HepG2 (cell line): Measurements from ENCODE around the gene IRF7. TPM values are rescaled to one million over a fixed set of nuclear protein-coding genes. Genes with fewer than 3 reads are reported as not detected.
"Not testable (repeated sequence)": the region's sequence is repeated elsewhere in the genome, so short reads cannot be mapped to it uniquely, and the experiment has no call there.

Experiments used
- EP300 ChIP-seq, 3 experiments: sonication (generic) in 1 of 3; formaldehyde crosslinking in 1 of 3; IDR thresholded peaks; 2 replicates each; pipeline versions ENCODE4 v1.5.1 to v1.6.1; 2011 to 2020; ENCODE audit warnings: low read depth in 2 of 3, low read length in 2 of 3, borderline replicate concordance in 1 of 3, improper control_type of control experiment in 1 of 3, mild to moderate bottlenecking in 1 of 3, missing genetic modification reagents in 1 of 3, moderate library complexity in 1 of 3
- KDM1A ChIP-seq: IDR thresholded peaks from 2 replicates; pipeline ENCODE4 v1.6.1; 2016; ENCODE audit warnings: missing compliant biosample characterization
- NR2F1 ChIP-seq, 2 experiments: fragments of 450-650 bp in 1 of 2; formaldehyde crosslinking in 1 of 2; IDR thresholded peaks; 2 replicates each; pipeline versions ENCODE4 v1.5.0 to v1.6.1; 2016 to 2020; ENCODE audit warnings: mild to moderate bottlenecking in 1 of 2, missing compliant biosample characterization in 1 of 2, missing genetic modification reagents in 1 of 2, moderate library complexity in 1 of 2
- RXRA ChIP-seq: sonication (generic); formaldehyde crosslinking; IDR thresholded peaks from 2 replicates; pipeline ENCODE4 v1.5.1; 2020; ENCODE audit warnings: missing genetic modification reagents
- RXRB ChIP-seq: IDR thresholded peaks from 2 replicates; pipeline ENCODE4 v1.6.1; 2016; ENCODE audit warnings: borderline replicate concordance, missing genetic modification reagents, missing compliant biosample characterization
- SOX5 ChIP-seq: IDR thresholded peaks from 2 replicates; pipeline ENCODE4 v1.6.1; 2016; ENCODE audit warnings: borderline replicate concordance
- SOX6 ChIP-seq, 2 experiments: fragments of 450-650 bp in 1 of 2; sonication (generic) in 1 of 2; formaldehyde crosslinking in 1 of 2; IDR thresholded peaks; 2 replicates each; pipeline versions ENCODE4 v1.4.0 to v1.6.1; 2017 to 2020; ENCODE audit warnings: antibody characterized with exemption in 1 of 2, mild to moderate bottlenecking in 1 of 2, missing genetic modification reagents in 1 of 2
- ZEB1 ChIP-seq: IDR thresholded peaks from 2 replicates; pipeline ENCODE4 v1.6.1; 2012; ENCODE audit warnings: mild to moderate bottlenecking, low read depth, inconsistent platforms; ENCODE audit not compliant: insufficient replicate concordance
- ZNF263 ChIP-seq: sonication (generic); formaldehyde crosslinking; IDR thresholded peaks from 2 replicates; pipeline ENCODE4 v1.4.0; 2020; ENCODE audit warnings: missing genetic modification reagents
- ZNF264 ChIP-seq: sonication (generic); formaldehyde crosslinking; IDR thresholded peaks from 2 replicates; pipeline ENCODE4 v1.4.0; 2020; ENCODE audit warnings: missing genetic modification reagents
- ZNF460 ChIP-seq: sonication (generic); formaldehyde crosslinking; IDR thresholded peaks from 2 replicates; pipeline ENCODE4 v1.5.1; 2020; ENCODE audit warnings: missing genetic modification reagents, mild to moderate bottlenecking, borderline replicate concordance
- polyA plus RNA-seq, 8 experiments: library from polyadenylated mRNA; depleted of rRNA in 3 of 8; stranded (reverse) in 7 of 8; unstranded in 1 of 8; fragments of >200 nt; fragmentation: Illumina TruSeq in 4 of 8; extraction: Trizol in 4 of 8; gene quantifications; 2 replicates each; pipeline versions ENCODE4 v1.2.1 to v1.2.3, GENCODE V29; 2011 to 2016; ENCODE audit warnings: low read depth in 4 of 8, missing spikeins in 1 of 8, mixed read lengths in 1 of 8; ENCODE audit not compliant: insufficient read depth in 1 of 8
- total RNA-seq, 5 experiments: library from RNA; depleted of rRNA; stranded (reverse); fragments of >200 nt; fragmentation: Illumina TruSeq; extraction: Trizol; gene quantifications; 2 replicates each; pipeline ENCODE4 v1.2.3, GENCODE V29; 2016; ENCODE audit warnings: low read depth in 1 of 5
- TF ChIP-seq, protein P1 (sequence below): sonication (generic); formaldehyde crosslinking; IDR thresholded peaks from 2 replicates; pipeline ENCODE4 v1.4.0; 2020; ENCODE audit warnings: missing genetic modification reagents, mild to moderate bottlenecking, borderline replicate concordance
- TF ChIP-seq, protein P2 (sequence below): sonication (generic); formaldehyde crosslinking; IDR thresholded peaks from 2 replicates; pipeline ENCODE4 v1.4.0; 2020; ENCODE audit warnings: missing genetic modification reagents
- TF ChIP-seq, protein P3 (sequence below): sonication (generic); formaldehyde crosslinking; IDR thresholded peaks from 2 replicates; pipeline ENCODE4 v1.5.1; 2020; ENCODE audit warnings: mild to moderate bottlenecking, moderate library complexity, missing genetic modification reagents
- TF ChIP-seq, protein P4 (sequence below): sonication (generic); formaldehyde crosslinking; IDR thresholded peaks from 2 replicates; pipeline ENCODE4 v1.4.0; 2020; ENCODE audit warnings: missing genetic modification reagents, borderline replicate concordance
- TF ChIP-seq, protein P5 (sequence below): sonication (generic); formaldehyde crosslinking; IDR thresholded peaks from 2 replicates; pipeline ENCODE4 v1.8.1; 2022; ENCODE audit warnings: low read depth, mild to moderate bottlenecking, missing genetic modification reagents

IRF7 gene
- total and polyA plus RNA-seq, 2 of the 13 experiments (the other 11 are each of a cell fraction or from before 2014, with no cell fraction given): not detected

DNA sequence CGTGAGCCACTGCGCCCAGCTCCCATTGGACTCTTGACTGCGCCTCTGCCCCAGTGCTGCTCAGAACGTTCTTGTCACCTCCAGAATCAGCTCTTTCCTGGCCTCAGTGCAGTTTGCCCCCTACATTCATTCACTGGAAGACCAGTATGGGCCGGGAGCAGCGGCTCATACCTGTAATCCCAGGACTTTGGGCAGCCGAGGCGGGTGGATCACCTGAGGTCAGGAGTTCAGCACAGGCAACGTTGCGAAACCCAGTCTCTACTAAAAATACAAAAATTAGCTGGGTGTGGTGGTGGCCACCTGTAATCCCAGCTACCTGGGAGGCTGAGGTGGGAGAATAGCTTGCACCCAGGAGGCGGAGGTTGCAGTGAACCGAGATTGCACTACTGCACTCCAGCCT is 38.7 kb upstream of the IRF7 start (continued):
- TF ChIP-seq, protein P1, sequence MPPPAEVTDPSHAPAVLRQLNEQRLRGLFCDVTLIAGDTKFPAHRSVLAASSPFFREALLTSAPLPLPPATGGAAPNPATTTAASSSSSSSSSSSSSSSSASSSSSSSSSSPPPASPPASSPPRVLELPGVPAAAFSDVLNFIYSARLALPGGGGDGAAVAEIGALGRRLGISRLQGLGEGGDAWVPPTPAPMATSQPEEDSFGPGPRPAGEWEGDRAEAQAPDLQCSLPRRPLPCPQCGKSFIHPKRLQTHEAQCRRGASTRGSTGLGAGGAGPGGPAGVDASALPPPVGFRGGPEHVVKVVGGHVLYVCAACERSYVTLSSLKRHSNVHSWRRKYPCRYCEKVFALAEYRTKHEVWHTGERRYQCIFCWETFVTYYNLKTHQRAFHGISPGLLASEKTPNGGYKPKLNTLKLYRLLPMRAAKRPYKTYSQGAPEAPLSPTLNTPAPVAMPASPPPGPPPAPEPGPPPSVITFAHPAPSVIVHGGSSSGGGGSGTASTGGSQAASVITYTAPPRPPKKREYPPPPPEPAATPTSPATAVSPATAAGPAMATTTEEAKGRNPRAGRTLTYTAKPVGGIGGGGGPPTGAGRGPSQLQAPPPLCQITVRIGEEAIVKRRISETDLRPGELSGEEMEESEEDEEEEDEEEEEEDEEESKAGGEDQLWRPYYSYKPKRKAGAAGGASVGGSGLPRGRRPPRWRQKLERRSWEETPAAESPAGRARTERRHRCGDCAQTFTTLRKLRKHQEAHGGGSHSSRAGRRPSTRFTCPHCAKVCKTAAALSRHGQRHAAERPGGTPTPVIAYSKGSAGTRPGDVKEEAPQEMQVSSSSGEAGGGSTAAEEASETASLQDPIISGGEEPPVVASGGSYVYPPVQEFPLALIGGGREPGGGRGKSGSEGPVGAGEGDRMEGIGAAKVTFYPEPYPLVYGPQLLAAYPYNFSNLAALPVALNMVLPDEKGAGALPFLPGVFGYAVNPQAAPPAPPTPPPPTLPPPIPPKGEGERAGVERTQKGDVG: 0 out of 2 replicates have a peak, but pooled peaks have one; percentile 24
- TF ChIP-seq ZEB1 (peak; percentile 59), ZNF263 (CRISPR knock-in tag) (0 out of 2 replicates have a peak, but pooled peaks have one; percentile 18), SOX5 (CRISPR knock-in tag) (peak; percentile 14; the same call in 1 of the 2 replicates), ZNF460 (CRISPR knock-in tag) (peak; percentile 99), RXRB (0 out of 2 replicates have a peak, but pooled peaks have one; percentile 56), RXRA (CRISPR knock-in tag) (peak; percentile 89; the same call in 1 of the 2 replicates), NR2F1 (CRISPR knock-in tag; IDR thresholded peaks at IDR 0.05) (peak; percentile 52 to 60; a peak in 3 of 4 replicates), KDM1A (CRISPR knock-in tag) (0 out of 2 replicates have a peak, but pooled peaks have one; percentile 31), SOX6 (CRISPR knock-in tag; IDR thresholded peaks at IDR 0.05) (peak; percentile 30; the same call in 1 of the 2 replicates), EP300 (IDR thresholded peaks at IDR 0.05; ENCODE audit: low read depth in 2 of 2, low read length in 2 of 2) (peak in 1 of 2 experiments; percentile 12; a peak in 1 of 4 replicates), ZNF264 (CRISPR knock-in tag) (0 out of 2 replicates have a peak, but pooled peaks have one; percentile 40)
- TF ChIP-seq, protein P2, sequence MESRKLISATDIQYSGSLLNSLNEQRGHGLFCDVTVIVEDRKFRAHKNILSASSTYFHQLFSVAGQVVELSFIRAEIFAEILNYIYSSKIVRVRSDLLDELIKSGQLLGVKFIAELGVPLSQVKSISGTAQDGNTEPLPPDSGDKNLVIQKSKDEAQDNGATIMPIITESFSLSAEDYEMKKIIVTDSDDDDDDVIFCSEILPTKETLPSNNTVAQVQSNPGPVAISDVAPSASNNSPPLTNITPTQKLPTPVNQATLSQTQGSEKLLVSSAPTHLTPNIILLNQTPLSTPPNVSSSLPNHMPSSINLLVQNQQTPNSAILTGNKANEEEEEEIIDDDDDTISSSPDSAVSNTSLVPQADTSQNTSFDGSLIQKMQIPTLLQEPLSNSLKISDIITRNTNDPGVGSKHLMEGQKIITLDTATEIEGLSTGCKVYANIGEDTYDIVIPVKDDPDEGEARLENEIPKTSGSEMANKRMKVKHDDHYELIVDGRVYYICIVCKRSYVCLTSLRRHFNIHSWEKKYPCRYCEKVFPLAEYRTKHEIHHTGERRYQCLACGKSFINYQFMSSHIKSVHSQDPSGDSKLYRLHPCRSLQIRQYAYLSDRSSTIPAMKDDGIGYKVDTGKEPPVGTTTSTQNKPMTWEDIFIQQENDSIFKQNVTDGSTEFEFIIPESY (CRISPR knock-in tag): peak; percentile 92
- TF ChIP-seq SOX6 (IDR thresholded peaks at IDR 0.05); EP300 (CRISPR knock-in tag; IDR thresholded peaks at IDR 0.05; ENCODE audit: borderline replicate concordance): not testable (repeated sequence)
- TF ChIP-seq, protein P3, sequence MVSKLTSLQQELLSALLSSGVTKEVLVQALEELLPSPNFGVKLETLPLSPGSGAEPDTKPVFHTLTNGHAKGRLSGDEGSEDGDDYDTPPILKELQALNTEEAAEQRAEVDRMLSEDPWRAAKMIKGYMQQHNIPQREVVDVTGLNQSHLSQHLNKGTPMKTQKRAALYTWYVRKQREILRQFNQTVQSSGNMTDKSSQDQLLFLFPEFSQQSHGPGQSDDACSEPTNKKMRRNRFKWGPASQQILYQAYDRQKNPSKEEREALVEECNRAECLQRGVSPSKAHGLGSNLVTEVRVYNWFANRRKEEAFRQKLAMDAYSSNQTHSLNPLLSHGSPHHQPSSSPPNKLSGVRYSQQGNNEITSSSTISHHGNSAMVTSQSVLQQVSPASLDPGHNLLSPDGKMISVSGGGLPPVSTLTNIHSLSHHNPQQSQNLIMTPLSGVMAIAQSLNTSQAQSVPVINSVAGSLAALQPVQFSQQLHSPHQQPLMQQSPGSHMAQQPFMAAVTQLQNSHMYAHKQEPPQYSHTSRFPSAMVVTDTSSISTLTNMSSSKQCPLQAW (CRISPR knock-in tag): peak; percentile 51; the same call in 1 of the 2 replicates
- TF ChIP-seq, protein P4, sequence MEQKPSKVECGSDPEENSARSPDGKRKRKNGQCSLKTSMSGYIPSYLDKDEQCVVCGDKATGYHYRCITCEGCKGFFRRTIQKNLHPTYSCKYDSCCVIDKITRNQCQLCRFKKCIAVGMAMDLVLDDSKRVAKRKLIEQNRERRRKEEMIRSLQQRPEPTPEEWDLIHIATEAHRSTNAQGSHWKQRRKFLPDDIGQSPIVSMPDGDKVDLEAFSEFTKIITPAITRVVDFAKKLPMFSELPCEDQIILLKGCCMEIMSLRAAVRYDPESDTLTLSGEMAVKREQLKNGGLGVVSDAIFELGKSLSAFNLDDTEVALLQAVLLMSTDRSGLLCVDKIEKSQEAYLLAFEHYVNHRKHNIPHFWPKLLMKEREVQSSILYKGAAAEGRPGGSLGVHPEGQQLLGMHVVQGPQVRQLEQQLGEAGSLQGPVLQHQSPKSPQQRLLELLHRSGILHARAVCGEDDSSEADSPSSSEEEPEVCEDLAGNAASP (CRISPR knock-in tag): peak; percentile 70; the same call in 1 of the 2 replicates
- TF ChIP-seq, protein P5, sequence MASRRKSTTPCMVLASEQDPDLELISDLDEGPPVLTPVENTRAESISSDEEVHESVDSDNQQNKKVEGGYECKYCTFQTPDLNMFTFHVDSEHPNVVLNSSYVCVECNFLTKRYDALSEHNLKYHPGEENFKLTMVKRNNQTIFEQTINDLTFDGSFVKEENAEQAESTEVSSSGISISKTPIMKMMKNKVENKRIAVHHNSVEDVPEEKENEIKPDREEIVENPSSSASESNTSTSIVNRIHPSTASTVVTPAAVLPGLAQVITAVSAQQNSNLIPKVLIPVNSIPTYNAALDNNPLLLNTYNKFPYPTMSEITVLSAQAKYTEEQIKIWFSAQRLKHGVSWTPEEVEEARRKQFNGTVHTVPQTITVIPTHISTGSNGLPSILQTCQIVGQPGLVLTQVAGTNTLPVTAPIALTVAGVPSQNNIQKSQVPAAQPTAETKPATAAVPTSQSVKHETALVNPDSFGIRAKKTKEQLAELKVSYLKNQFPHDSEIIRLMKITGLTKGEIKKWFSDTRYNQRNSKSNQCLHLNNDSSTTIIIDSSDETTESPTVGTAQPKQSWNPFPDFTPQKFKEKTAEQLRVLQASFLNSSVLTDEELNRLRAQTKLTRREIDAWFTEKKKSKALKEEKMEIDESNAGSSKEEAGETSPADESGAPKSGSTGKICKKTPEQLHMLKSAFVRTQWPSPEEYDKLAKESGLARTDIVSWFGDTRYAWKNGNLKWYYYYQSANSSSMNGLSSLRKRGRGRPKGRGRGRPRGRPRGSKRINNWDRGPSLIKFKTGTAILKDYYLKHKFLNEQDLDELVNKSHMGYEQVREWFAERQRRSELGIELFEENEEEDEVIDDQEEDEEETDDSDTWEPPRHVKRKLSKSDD (CRISPR knock-in tag): 0 out of 2 replicates have a peak, but pooled peaks have one; percentile 18
